K562 (cell line): ENCODE data around the gene RAI1. TPM values are rescaled to one million over a fixed set of nuclear protein-coding genes. Genes with fewer than 3 reads are reported as not detected.

Source experiments
- ATF7 ChIP-seq: fragments of 450-650 bp; IDR thresholded peaks from 2 replicates; pipeline ENCODE4 v1.7.1; 2014; ENCODE audit warnings: mild to moderate bottlenecking, moderate library complexity
- BCL6 ChIP-seq: fragments of 250-450 bp; sonication (Bioruptor Pico); IDR thresholded peaks from 2 replicates; pipeline ENCODE4 v1.4.0; 2020
- BMI1 ChIP-seq: fragments of 150-350 bp; IDR thresholded peaks from 2 replicates; pipeline ENCODE4 v1.6.1; 2014; ENCODE audit warnings: low read length
- BRD9 ChIP-seq: fragments of 450-650 bp; IDR thresholded peaks from 2 replicates; pipeline ENCODE4 v1.6.1; 2018; ENCODE audit warnings: low read depth; ENCODE audit not compliant: partially characterized antibody
- CBX3 ChIP-seq, 2 experiments: IDR thresholded peaks; 1 replicate in 1 of 2; 2 replicates in 1 of 2; pipeline ENCODE4 v1.6.1; 2012; ENCODE audit warnings: inconsistent platforms in 2 of 2, low read length in 2 of 2, borderline replicate concordance in 1 of 2, control low read depth in 1 of 2
- CEBPG ChIP-seq, 3 experiments: fragments of 200-800 bp in 1 of 3; sonication (Bioruptor generic) in 1 of 3; sonication (generic) in 1 of 3; formaldehyde crosslinking in 1 of 3; IDR thresholded peaks in 2 of 3; conservative IDR thresholded peaks in 1 of 3; 2 replicates each; pipeline versions ENCODE4 v1.6.1 to v1.8.0; 2016 to 2022; ENCODE audit warnings: missing compliant biosample characterization in 2 of 3, missing genetic modification characterization in 2 of 3, mild to moderate bottlenecking in 1 of 3, missing genetic modification reagents in 1 of 3
- DMBX1 ChIP-seq: fragments of 250-450 bp; sonication (Bioruptor Pico); IDR thresholded peaks from 2 replicates; pipeline ENCODE4 v1.8.0; 2022; ENCODE audit warnings: inconsistent platforms, mild to moderate bottlenecking, moderate library complexity, borderline replicate concordance
- ELF1 ChIP-seq: fragments of 200-800 bp; sonication (Bioruptor generic); IDR thresholded peaks from 2 replicates; pipeline ENCODE4 v1.6.1; 2016; ENCODE audit warnings: missing genetic modification characterization, missing compliant biosample characterization
- FOS ChIP-seq: IDR thresholded peaks from 3 replicates; pipeline ENCODE4 v1.6.1; 2011; ENCODE audit not compliant: insufficient read length; ENCODE audit errors: extremely low read depth
- GABPB1 ChIP-seq: sonication (generic); formaldehyde crosslinking; IDR thresholded peaks from 2 replicates; pipeline ENCODE4 v1.8.0; 2022; ENCODE audit warnings: mild to moderate bottlenecking, missing genetic modification reagents
- HMG20B ChIP-seq: fragments of 250-450 bp; sonication (Bioruptor Pico); IDR thresholded peaks from 2 replicates; pipeline ENCODE4 v1.5.0; 2021; ENCODE audit warnings: mild to moderate bottlenecking
- MAFF ChIP-seq: IDR thresholded peaks from 2 replicates; pipeline ENCODE4 v1.6.1; 2012; ENCODE audit warnings: low read length, improper control_type of control experiment
- MCM7 ChIP-seq, 2 experiments: fragments of 450-650 bp; IDR thresholded peaks; 2 replicates each; pipeline ENCODE4 v1.6.1; 2016 to 2018
- POLR2A ChIP-seq: fragments of 450-650 bp; conservative IDR thresholded peaks from 2 replicates; pipeline ENCODE4 v1.6.1; 2016
- PTRF ChIP-seq: fragments of 450-650 bp; IDR thresholded peaks from 2 replicates; pipeline ENCODE4 v1.6.1; 2016; ENCODE audit warnings: mild to moderate bottlenecking, missing genetic modification characterization, missing compliant biosample characterization
- SIN3A ChIP-seq, 2 experiments: fragments of 150-350 bp in 1 of 2; IDR thresholded peaks; 2 replicates each; pipeline ENCODE4 v1.6.1; 2011 to 2016; ENCODE audit warnings: borderline replicate concordance in 2 of 2, low read depth in 2 of 2, low read length in 2 of 2, mild to moderate bottlenecking in 2 of 2, moderate library complexity in 2 of 2; ENCODE audit not compliant: control insufficient read depth in 1 of 2
- SMAD3 ChIP-seq: fragments of 450-650 bp; formaldehyde crosslinking; conservative IDR thresholded peaks from 2 replicates; pipeline ENCODE4 v1.4.0; 2020; ENCODE audit warnings: mild to moderate bottlenecking
- TEAD1 ChIP-seq, 2 experiments: fragments of 450-650 bp in 1 of 2; sonication (generic) in 1 of 2; formaldehyde crosslinking; IDR thresholded peaks; 2 replicates each; pipeline versions ENCODE4 v1.4.0 to v1.8.0; 2020 to 2022; ENCODE audit warnings: mild to moderate bottlenecking in 2 of 2, missing genetic modification reagents in 1 of 2
- TSC22D4 ChIP-seq: fragments of 450-650 bp; IDR thresholded peaks from 2 replicates; pipeline ENCODE4 v1.6.1; 2016; ENCODE audit warnings: missing genetic modification characterization, missing biosample characterization, control low read depth
- ZFP91 ChIP-seq: sonication (generic); formaldehyde crosslinking; IDR thresholded peaks from 2 replicates; pipeline ENCODE4 v1.8.0; 2022; ENCODE audit warnings: mild to moderate bottlenecking, missing genetic modification reagents
- ZNF239 ChIP-seq: fragments of 250-450 bp; sonication (Bioruptor Pico); IDR thresholded peaks from 2 replicates; pipeline ENCODE4 v1.4.0; 2020; ENCODE audit warnings: mild to moderate bottlenecking
- polyA plus RNA-seq, 8 experiments: library from polyadenylated mRNA; depleted of rRNA in 4 of 8; stranded (reverse) in 5 of 8; unstranded in 3 of 8; fragments of >200 nt; fragmentation: Nextera tagmentation in 2 of 8; fragmentation: Illumina TruSeq in 1 of 8; extraction: Ambion mirVana in 2 of 8; extraction: Trizol in 1 of 8; gene quantifications; 2 replicates each; pipeline versions ENCODE4 v1.2.1 to v1.2.3, GENCODE V29; 2011 to 2014; ENCODE audit warnings: inconsistent platforms in 1 of 8, missing spikeins in 1 of 8
- total RNA-seq, 7 experiments: library from RNA; depleted of rRNA in 6 of 7; stranded (reverse); fragments of >200 nt in 6 of 7; fragmentation: Illumina TruSeq in 2 of 7; extraction: Trizol in 2 of 7; gene quantifications; 2 replicates each; pipeline versions ENCODE4 v1.2.1 to v1.2.3, GENCODE V29; 2011 to 2021; ENCODE audit warnings: low replicate concordance in 1 of 7
- TF ChIP-seq, protein P1 (sequence below): sonication (generic); formaldehyde crosslinking; IDR thresholded peaks from 2 replicates; pipeline ENCODE4 v1.8.0; 2023; ENCODE audit warnings: mild to moderate bottlenecking, missing genetic modification reagents
- TF ChIP-seq, protein P2 (sequence below): fragments of 450-650 bp; conservative IDR thresholded peaks from 2 replicates; pipeline ENCODE4 v1.6.1; 2016; ENCODE audit warnings: missing genetic modification characterization, low read depth, mild to moderate bottlenecking, missing compliant biosample characterization, moderate library complexity

RAI1 gene
- total and polyA plus RNA-seq, 9 of the 15 experiments (the other 6 are each of a cell fraction or from before 2014, with no cell fraction given), result 0.68 to 19.9 (median 5.5) TPM

DNA sequence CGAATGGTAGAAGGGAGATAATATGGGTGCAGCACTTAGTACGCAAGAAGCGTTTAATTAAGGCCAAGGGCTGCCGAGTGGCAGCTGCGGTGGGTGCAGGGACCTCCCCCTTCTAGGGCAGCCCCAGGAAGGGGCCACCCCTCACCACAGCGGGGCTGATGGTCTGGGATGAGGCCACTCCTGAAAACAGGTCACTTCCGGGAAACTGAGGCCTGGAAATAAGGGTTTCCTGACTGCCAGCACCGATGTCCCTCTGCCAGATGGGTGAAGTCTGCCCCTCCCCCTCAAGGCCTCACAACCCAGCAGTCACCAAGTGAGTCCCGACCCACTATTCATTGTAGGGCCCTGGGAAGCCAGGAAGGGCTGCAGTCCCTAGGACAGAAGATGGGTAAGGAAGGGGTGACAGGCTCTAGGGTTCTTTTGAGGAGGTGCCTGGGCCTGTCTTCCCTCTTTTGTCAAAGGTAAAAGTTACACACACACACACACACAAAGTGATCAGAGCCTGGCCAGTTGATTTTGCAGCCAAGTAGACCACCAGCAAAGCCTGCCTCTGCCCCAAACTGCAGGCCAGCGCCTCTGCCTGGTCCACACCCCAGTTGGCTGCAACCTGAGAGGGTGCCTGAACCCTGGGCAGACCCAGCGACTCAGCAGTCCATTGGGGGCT, 143.0 kb downstream of the RAI1 start (continued):
- TF ChIP-seq GABPB1 (0 out of 2 replicates have a peak, but pooled peaks have one; percentile 36), ATF7 (peak; percentile 37; the same call in 1 of the 2 replicates), ELF1 (tag) (peak; percentile 62; the same call in 1 of the 2 replicates), SMAD3 (CRISPR knock-in tag) (0 out of 2 replicates have a peak, but pooled peaks have one; percentile 21), SIN3A (IDR thresholded peaks at IDR 0.05; ENCODE audit: borderline replicate concordance in 2 of 2, control insufficient read depth in 1 of 2, low read depth in 2 of 2, low read length in 2 of 2) (no peak), BMI1 (no peak), BCL6 (no peak), CEBPG (CRISPR knock-in tag; IDR thresholded peaks at IDR 0.05) (no peak), CEBPG (tag; conservative IDR thresholded peaks at IDR 0.05 in 1 of 2, IDR thresholded peaks at IDR 0.05 in 1 of 2) (no peak), CBX3 (IDR thresholded peaks at IDR 0.05; ENCODE audit: borderline replicate concordance in 1 of 2, low read length in 2 of 2) (no peak), ZFP91 (CRISPR knock-in tag) (no peak), ZNF239 (no peak), HMG20B (CRISPR knock-in tag) (no peak), DMBX1 (CRISPR knock-in tag) (peak; percentile 40; the same call in 1 of the 2 replicates), PTRF (no peak), POLR2A (no peak), TSC22D4 (tag) (no peak), MCM7 (IDR thresholded peaks at IDR 0.05) (no peak), TEAD1 (CRISPR knock-in tag; IDR thresholded peaks at IDR 0.05) (no peak), BRD9 (peak; percentile 72), MAFF (no peak), FOS (no peak)
- TF ChIP-seq, protein P1, sequence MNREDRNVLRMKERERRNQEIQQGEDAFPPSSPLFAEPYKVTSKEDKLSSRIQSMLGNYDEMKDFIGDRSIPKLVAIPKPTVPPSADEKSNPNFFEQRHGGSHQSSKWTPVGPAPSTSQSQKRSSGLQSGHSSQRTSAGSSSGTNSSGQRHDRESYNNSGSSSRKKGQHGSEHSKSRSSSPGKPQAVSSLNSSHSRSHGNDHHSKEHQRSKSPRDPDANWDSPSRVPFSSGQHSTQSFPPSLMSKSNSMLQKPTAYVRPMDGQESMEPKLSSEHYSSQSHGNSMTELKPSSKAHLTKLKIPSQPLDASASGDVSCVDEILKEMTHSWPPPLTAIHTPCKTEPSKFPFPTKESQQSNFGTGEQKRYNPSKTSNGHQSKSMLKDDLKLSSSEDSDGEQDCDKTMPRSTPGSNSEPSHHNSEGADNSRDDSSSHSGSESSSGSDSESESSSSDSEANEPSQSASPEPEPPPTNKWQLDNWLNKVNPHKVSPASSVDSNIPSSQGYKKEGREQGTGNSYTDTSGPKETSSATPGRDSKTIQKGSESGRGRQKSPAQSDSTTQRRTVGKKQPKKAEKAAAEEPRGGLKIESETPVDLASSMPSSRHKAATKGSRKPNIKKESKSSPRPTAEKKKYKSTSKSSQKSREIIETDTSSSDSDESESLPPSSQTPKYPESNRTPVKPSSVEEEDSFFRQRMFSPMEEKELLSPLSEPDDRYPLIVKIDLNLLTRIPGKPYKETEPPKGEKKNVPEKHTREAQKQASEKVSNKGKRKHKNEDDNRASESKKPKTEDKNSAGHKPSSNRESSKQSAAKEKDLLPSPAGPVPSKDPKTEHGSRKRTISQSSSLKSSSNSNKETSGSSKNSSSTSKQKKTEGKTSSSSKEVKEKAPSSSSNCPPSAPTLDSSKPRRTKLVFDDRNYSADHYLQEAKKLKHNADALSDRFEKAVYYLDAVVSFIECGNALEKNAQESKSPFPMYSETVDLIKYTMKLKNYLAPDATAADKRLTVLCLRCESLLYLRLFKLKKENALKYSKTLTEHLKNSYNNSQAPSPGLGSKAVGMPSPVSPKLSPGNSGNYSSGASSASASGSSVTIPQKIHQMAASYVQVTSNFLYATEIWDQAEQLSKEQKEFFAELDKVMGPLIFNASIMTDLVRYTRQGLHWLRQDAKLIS, result peak; percentile 14; the same call in 1 of the 2 replicates
- TF ChIP-seq, protein P2, sequence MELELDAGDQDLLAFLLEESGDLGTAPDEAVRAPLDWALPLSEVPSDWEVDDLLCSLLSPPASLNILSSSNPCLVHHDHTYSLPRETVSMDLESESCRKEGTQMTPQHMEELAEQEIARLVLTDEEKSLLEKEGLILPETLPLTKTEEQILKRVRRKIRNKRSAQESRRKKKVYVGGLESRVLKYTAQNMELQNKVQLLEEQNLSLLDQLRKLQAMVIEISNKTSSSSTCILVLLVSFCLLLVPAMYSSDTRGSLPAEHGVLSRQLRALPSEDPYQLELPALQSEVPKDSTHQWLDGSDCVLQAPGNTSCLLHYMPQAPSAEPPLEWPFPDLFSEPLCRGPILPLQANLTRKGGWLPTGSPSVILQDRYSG (tag), result no peak
